GM23338 (cell line): Measurements from ENCODE around the gene CHST13. TPM values are rescaled to one million over a fixed set of nuclear protein-coding genes. Genes with fewer than 3 reads are reported as not detected.

Experiments
- ATAC-seq: fragments of 200-7000 bp; cut with Tn5 transposase; 3 replicates; pipeline ENCODE4 v1.9.1; 2020
- DNase-seq: peaks from one replicate; pipeline ENCODE4 v3.0.0-alpha.2; 2015; ENCODE audit warnings: low spot score
- H2AFZ ChIP-seq: fragments of 200-600 bp; sonication (generic); 2 replicates; pipeline ENCODE4 v1.8.0; 2016; ENCODE audit warnings: antibody characterized with exemption, mild to moderate bottlenecking, moderate library complexity
- H3F3A ChIP-seq: fragments of 200-600 bp; sonication (generic); replicated peaks from 2 replicates; pipeline ENCODE4 v1.8.0; 2017; ENCODE audit warnings: antibody characterized with exemption, mixed run types, low read depth
- H3K27ac ChIP-seq: fragments of 200-600 bp; sonication (generic); 2 replicates; pipeline ENCODE4 v1.6.1; 2016; ENCODE audit warnings: low read depth
- H3K27me3 ChIP-seq: fragments of 200-600 bp; sonication (generic); 2 replicates; pipeline ENCODE4 v1.8.0; 2016; ENCODE audit warnings: mild to moderate bottlenecking, mixed run types, moderate library complexity; ENCODE audit not compliant: insufficient read depth
- H3K36me3 ChIP-seq: fragments of 200-600 bp; sonication (generic); 2 replicates; pipeline ENCODE4 v1.8.0; 2016; ENCODE audit warnings: mild to moderate bottlenecking; ENCODE audit not compliant: insufficient read depth
- H3K4me1 ChIP-seq: fragments of 200-600 bp; sonication (generic); 2 replicates; pipeline ENCODE4 v1.8.0; 2016; ENCODE audit warnings: mild to moderate bottlenecking, moderate library complexity; ENCODE audit not compliant: insufficient read depth
- H3K4me2 ChIP-seq: fragments of 200-600 bp; sonication (generic); 2 replicates; pipeline ENCODE4 v1.7.1; 2017; ENCODE audit warnings: mixed run types
- H3K4me3 ChIP-seq: fragments of 200-600 bp; sonication (generic); 2 replicates; pipeline ENCODE4 v1.6.1; 2016; ENCODE audit warnings: mixed run types
- H3K79me2 ChIP-seq: fragments of 200-600 bp; sonication (generic); replicated peaks from 2 replicates; pipeline ENCODE4 v1.8.0; 2017; ENCODE audit warnings: mild to moderate bottlenecking; ENCODE audit not compliant: insufficient read depth
- H3K9me2 ChIP-seq: fragments of 200-600 bp; sonication (generic); 2 replicates; pipeline ENCODE4 v1.8.0; 2017; ENCODE audit not compliant: insufficient read depth
- H4K20me1 ChIP-seq: fragments of 200-600 bp; sonication (generic); replicated peaks from 2 replicates; pipeline ENCODE4 v1.8.0; 2017; ENCODE audit warnings: mild to moderate bottlenecking; ENCODE audit not compliant: insufficient read depth
- H3K27ac Mint-ChIP-seq: 2 replicates; pipeline ENCODE4 v1.8.0; 2020; ENCODE audit warnings: inconsistent platforms, mild to moderate bottlenecking, moderate library complexity, mixed read lengths
- H3K27me3 Mint-ChIP-seq: 3 replicates; pipeline ENCODE4 v1.8.0; 2022; ENCODE audit warnings: low read depth, mild to moderate bottlenecking, moderate library complexity, mixed read lengths, inconsistent platforms; ENCODE audit not compliant: insufficient read depth, poor library complexity
- H3K36me3 Mint-ChIP-seq: 3 replicates; pipeline ENCODE4 v1.8.0; 2021; ENCODE audit warnings: low read depth, mild to moderate bottlenecking, inconsistent platforms, moderate library complexity, mixed read lengths
- H3K4me1 Mint-ChIP-seq: 3 replicates; pipeline ENCODE4 v1.8.0; 2020; ENCODE audit warnings: mild to moderate bottlenecking, inconsistent platforms, mixed read lengths
- H3K4me3 Mint-ChIP-seq: 3 replicates; pipeline ENCODE4 v1.8.0; 2021; ENCODE audit warnings: moderate library complexity, mild to moderate bottlenecking, inconsistent platforms, mixed read lengths
- H3K9me3 Mint-ChIP-seq: 3 replicates; pipeline ENCODE4 v1.8.0; 2020; ENCODE audit warnings: moderate library complexity, mild to moderate bottlenecking, inconsistent platforms, mixed read lengths
- CREB1 ChIP-seq: fragments of 250-450 bp; sonication (Bioruptor Pico); IDR thresholded peaks from 2 replicates; pipeline ENCODE4 v1.5.0; 2020; ENCODE audit warnings: low read depth, mild to moderate bottlenecking, moderate library complexity
- EZH2 ChIP-seq: fragments of 200-600 bp; sonication (generic); IDR thresholded peaks from one replicate; pipeline ENCODE4 v1.8.0; 2017; ENCODE audit warnings: antibody characterized with exemption, mild to moderate bottlenecking, low read depth; ENCODE audit not compliant: unreplicated experiment
- EZH2phosphoT487 ChIP-seq: fragments of 200-600 bp; sonication (generic); IDR thresholded peaks from one replicate; pipeline ENCODE4 v1.8.1; 2018; ENCODE audit warnings: antibody characterized with exemption; ENCODE audit not compliant: unreplicated experiment
- JUNB ChIP-seq: IDR thresholded peaks from one replicate; pipeline ENCODE4 v1.6.1; 2016; ENCODE audit warnings: antibody characterized with exemption; ENCODE audit not compliant: unreplicated experiment
- NANOG ChIP-seq: IDR thresholded peaks from 2 replicates; pipeline ENCODE4 v1.6.1; 2016; ENCODE audit warnings: antibody characterized with exemption, borderline replicate concordance
- POLR2AphosphoS5 ChIP-seq: IDR thresholded peaks from 2 replicates; pipeline ENCODE4 v1.6.1; 2016; ENCODE audit warnings: antibody characterized with exemption, low read depth
- STAT1 ChIP-seq: IDR thresholded peaks from one replicate; pipeline ENCODE4 v1.6.1; 2016; ENCODE audit warnings: antibody characterized with exemption; ENCODE audit not compliant: unreplicated experiment
- ZNF114 ChIP-seq: fragments of 250-450 bp; sonication (Bioruptor Pico); IDR thresholded peaks from 2 replicates; pipeline ENCODE4 v1.5.0; 2020; ENCODE audit warnings: mild to moderate bottlenecking, moderate library complexity
- ZNF331 ChIP-seq: fragments of 250-450 bp; sonication (Bioruptor Pico); IDR thresholded peaks from 2 replicates; pipeline ENCODE4 v1.5.0; 2020; ENCODE audit warnings: low read depth, mild to moderate bottlenecking, moderate library complexity
- polyA plus RNA-seq: library from polyadenylated mRNA; unstranded; fragments of >200 nt; fragmentation: Nextera tagmentation; extraction: Ambion mirVana; gene quantifications from 2 replicates; pipeline ENCODE4 v1.2.1, GENCODE V29; 2016
- total RNA-seq: library from RNA; depleted of rRNA; stranded (reverse); fragments of >200 nt; shearing (Covaris generic); gene quantifications from 2 replicates; pipeline ENCODE4 v1.2.3, GENCODE V29; 2014
- TF ChIP-seq, protein P1 (sequence below): fragments of 250-450 bp; sonication (Bioruptor Pico); IDR thresholded peaks from 2 replicates; pipeline ENCODE4 v1.5.0; 2020; ENCODE audit warnings: mild to moderate bottlenecking, moderate library complexity
- TF ChIP-seq, protein P2 (sequence below), 2 experiments: fragments of 200-600 bp in 1 of 2; sonication (generic) in 1 of 2; conservative IDR thresholded peaks; 2 replicates each; pipeline versions ENCODE4 v1.5.1 to v1.6.1; 2016 to 2017; ENCODE audit warnings: antibody characterized with exemption in 2 of 2, low read depth in 2 of 2, mild to moderate bottlenecking in 2 of 2, moderate library complexity in 1 of 2
- TF ChIP-seq, protein P3 (sequence below): IDR thresholded peaks from one replicate; pipeline ENCODE4 v1.6.1; 2018; ENCODE audit warnings: antibody characterized with exemption; ENCODE audit not compliant: unreplicated experiment
- TF ChIP-seq, protein P4 (sequence below): IDR thresholded peaks from 2 replicates; pipeline ENCODE4 v1.6.1; 2016; ENCODE audit warnings: antibody characterized with exemption

CHST13 gene
- total and polyA plus RNA-seq, 2 experiments from 2014 or later = 3.7 to 8.4 TPM

DNA sequence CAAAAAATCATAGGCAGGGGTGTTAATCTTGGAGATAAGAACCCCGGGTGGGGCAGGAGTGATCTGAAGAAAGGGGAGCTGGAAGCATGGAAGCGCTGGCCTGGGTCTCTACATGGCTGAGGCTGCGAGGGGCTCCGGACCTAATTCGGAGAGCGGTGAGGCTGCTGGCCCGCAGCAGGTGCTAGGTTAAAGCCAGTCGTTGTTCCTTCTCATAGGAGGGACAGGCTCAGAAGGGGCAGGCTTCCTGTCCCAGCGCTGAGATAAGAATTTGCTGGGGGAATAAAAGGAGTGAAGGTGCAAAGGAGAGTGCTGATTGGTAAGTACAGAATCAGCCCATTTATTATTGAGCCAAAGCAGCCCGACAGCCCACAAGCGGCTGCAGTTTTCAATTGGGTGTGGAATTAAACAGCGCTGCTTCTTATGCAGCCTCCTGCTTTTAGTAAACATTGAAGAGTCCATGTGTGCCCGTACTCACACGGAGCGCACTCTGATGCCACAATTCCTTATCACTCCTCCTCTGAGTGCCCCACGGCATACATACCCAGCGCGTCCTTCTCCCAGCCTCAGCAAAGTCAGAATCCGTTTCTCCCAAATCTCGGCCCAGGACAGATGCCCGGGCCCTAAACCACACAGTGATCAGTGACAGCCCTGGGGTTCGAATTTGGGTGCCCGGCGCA, 17.1 kb downstream of the CHST13 start:
- Histone ChIP-seq H3K36me3 (no peaks in the 10 kb centered on the region), H3K4me1 (no peaks in the 10 kb centered on the region; the same call in 1 of the 2 replicates), H2AFZ (no peak overlapping the region), H3K27me3 (peaks cover 11% of the 10 kb centered on the region; the same call in 1 of the 2 replicates), H3K27ac (no peak overlapping the region), H4K20me1 (no peaks in the 10 kb centered on the region), H3K4me3 (no peak overlapping the region), H3K79me2 (no peaks in the 10 kb centered on the region), H3K9me2 (no peaks in the 10 kb centered on the region), H3K4me2 (no peak overlapping the region), H3F3A (0 out of 2 replicates have a peak, but pooled peaks cover 5% of the 10 kb centered on the region)
- Mint-ChIP-seq H3K27ac (no peak overlapping the region), H3K4me3 (no peak overlapping the region; the same call in 2 of the 3 replicates), H3K27me3 (peaks cover 9% of the 10 kb centered on the region), H3K9me3 (no peaks in the 10 kb centered on the region), H3K36me3 (peaks cover 3% of the 10 kb centered on the region; the same call in 1 of the 3 replicates), H3K4me1 (peaks cover 7% of the 10 kb centered on the region; the same call in 2 of the 3 replicates)
- ATAC-seq (no peak), DNase-seq (no peak)
- TF ChIP-seq STAT1 (no peak), JUNB (no peak), POLR2AphosphoS5 (no peak), CREB1 (CRISPR knock-in tag) (no peak), ZNF114 (CRISPR knock-in tag) (no peak), EZH2 (no peak), ZNF331 (CRISPR knock-in tag) (no peak), NANOG (no peak), EZH2phosphoT487 (no peak)
- TF ChIP-seq, protein P1, sequence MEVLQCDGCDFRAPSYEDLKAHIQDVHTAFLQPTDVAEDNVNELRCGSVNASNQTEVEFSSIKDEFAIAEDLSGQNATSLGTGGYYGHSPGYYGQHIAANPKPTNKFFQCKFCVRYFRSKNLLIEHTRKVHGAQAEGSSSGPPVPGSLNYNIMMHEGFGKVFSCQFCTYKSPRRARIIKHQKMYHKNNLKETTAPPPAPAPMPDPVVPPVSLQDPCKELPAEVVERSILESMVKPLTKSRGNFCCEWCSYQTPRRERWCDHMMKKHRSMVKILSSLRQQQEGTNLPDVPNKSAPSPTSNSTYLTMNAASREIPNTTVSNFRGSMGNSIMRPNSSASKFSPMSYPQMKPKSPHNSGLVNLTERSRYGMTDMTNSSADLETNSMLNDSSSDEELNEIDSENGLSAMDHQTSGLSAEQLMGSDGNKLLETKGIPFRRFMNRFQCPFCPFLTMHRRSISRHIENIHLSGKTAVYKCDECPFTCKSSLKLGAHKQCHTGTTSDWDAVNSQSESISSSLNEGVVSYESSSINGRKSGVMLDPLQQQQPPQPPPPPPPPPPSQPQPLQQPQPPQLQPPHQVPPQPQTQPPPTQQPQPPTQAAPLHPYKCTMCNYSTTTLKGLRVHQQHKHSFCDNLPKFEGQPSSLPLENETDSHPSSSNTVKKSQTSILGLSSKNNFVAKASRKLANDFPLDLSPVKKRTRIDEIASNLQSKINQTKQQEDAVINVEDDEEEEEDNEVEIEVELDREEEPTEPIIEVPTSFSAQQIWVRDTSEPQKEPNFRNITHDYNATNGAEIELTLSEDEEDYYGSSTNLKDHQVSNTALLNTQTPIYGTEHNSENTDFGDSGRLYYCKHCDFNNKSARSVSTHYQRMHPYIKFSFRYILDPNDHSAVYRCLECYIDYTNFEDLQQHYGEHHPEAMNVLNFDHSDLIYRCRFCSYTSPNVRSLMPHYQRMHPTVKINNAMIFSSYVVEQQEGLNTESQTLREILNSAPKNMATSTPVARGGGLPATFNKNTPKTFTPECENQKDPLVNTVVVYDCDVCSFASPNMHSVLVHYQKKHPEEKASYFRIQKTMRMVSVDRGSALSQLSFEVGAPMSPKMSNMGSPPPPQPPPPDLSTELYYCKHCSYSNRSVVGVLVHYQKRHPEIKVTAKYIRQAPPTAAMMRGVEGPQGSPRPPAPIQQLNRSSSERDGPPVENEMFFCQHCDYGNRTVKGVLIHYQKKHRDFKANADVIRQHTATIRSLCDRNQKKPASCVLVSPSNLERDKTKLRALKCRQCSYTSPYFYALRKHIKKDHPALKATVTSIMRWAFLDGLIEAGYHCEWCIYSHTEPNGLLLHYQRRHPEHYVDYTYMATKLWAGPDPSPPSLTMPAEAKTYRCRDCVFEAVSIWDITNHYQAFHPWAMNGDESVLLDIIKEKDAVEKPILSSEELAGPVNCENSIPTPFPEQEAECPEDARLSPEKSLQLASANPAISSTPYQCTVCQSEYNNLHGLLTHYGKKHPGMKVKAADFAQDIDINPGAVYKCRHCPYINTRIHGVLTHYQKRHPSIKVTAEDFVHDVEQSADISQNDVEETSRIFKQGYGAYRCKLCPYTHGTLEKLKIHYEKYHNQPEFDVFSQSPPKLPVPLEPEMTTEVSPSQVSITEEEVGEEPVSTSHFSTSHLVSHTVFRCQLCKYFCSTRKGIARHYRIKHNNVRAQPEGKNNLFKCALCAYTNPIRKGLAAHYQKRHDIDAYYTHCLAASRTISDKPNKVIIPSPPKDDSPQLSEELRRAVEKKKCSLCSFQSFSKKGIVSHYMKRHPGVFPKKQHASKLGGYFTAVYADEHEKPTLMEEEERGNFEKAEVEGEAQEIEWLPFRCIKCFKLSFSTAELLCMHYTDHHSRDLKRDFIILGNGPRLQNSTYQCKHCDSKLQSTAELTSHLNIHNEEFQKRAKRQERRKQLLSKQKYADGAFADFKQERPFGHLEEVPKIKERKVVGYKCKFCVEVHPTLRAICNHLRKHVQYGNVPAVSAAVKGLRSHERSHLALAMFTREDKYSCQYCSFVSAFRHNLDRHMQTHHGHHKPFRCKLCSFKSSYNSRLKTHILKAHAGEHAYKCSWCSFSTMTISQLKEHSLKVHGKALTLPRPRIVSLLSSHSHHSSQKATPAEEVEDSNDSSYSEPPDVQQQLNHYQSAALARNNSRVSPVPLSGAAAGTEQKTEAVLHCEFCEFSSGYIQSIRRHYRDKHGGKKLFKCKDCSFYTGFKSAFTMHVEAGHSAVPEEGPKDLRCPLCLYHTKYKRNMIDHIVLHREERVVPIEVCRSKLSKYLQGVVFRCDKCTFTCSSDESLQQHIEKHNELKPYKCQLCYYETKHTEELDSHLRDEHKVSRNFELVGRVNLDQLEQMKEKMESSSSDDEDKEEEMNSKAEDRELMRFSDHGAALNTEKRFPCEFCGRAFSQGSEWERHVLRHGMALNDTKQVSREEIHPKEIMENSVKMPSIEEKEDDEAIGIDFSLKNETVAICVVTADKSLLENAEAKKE (CRISPR knock-in tag) = no peak
- TF ChIP-seq, protein P2, sequence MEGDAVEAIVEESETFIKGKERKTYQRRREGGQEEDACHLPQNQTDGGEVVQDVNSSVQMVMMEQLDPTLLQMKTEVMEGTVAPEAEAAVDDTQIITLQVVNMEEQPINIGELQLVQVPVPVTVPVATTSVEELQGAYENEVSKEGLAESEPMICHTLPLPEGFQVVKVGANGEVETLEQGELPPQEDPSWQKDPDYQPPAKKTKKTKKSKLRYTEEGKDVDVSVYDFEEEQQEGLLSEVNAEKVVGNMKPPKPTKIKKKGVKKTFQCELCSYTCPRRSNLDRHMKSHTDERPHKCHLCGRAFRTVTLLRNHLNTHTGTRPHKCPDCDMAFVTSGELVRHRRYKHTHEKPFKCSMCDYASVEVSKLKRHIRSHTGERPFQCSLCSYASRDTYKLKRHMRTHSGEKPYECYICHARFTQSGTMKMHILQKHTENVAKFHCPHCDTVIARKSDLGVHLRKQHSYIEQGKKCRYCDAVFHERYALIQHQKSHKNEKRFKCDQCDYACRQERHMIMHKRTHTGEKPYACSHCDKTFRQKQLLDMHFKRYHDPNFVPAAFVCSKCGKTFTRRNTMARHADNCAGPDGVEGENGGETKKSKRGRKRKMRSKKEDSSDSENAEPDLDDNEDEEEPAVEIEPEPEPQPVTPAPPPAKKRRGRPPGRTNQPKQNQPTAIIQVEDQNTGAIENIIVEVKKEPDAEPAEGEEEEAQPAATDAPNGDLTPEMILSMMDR (conservative IDR thresholded peaks at IDR 0.05; ENCODE audit: low read depth in 2 of 2) = no peak
- TF ChIP-seq, protein P3, sequence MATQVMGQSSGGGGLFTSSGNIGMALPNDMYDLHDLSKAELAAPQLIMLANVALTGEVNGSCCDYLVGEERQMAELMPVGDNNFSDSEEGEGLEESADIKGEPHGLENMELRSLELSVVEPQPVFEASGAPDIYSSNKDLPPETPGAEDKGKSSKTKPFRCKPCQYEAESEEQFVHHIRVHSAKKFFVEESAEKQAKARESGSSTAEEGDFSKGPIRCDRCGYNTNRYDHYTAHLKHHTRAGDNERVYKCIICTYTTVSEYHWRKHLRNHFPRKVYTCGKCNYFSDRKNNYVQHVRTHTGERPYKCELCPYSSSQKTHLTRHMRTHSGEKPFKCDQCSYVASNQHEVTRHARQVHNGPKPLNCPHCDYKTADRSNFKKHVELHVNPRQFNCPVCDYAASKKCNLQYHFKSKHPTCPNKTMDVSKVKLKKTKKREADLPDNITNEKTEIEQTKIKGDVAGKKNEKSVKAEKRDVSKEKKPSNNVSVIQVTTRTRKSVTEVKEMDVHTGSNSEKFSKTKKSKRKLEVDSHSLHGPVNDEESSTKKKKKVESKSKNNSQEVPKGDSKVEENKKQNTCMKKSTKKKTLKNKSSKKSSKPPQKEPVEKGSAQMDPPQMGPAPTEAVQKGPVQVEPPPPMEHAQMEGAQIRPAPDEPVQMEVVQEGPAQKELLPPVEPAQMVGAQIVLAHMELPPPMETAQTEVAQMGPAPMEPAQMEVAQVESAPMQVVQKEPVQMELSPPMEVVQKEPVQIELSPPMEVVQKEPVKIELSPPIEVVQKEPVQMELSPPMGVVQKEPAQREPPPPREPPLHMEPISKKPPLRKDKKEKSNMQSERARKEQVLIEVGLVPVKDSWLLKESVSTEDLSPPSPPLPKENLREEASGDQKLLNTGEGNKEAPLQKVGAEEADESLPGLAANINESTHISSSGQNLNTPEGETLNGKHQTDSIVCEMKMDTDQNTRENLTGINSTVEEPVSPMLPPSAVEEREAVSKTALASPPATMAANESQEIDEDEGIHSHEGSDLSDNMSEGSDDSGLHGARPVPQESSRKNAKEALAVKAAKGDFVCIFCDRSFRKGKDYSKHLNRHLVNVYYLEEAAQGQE = no peak
- TF ChIP-seq, protein P4, sequence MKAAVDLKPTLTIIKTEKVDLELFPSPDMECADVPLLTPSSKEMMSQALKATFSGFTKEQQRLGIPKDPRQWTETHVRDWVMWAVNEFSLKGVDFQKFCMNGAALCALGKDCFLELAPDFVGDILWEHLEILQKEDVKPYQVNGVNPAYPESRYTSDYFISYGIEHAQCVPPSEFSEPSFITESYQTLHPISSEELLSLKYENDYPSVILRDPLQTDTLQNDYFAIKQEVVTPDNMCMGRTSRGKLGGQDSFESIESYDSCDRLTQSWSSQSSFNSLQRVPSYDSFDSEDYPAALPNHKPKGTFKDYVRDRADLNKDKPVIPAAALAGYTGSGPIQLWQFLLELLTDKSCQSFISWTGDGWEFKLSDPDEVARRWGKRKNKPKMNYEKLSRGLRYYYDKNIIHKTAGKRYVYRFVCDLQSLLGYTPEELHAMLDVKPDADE = no peak
